GM23248 (cell line): ENCODE results near the gene TTC28. TPM values are rescaled to one million over a fixed set of nuclear protein-coding genes. Genes with fewer than 3 reads are reported as not detected.

ENCODE experiments used
- DNase-seq: peaks from one replicate; pipeline ENCODE4 v3.0.0-alpha.2; 2015
- H2AFZ ChIP-seq: fragments of 200-600 bp; sonication (generic); 2 replicates; pipeline ENCODE4 v1.6.1; 2016; ENCODE audit warnings: antibody characterized with exemption
- H3F3A ChIP-seq: fragments of 200-600 bp; sonication (generic); 2 replicates; pipeline ENCODE4 v1.6.1; 2016; ENCODE audit warnings: mild to moderate bottlenecking, antibody characterized with exemption, mixed run types; ENCODE audit not compliant: insufficient read depth
- H3K27ac ChIP-seq: fragments of 200-600 bp; sonication (generic); 2 replicates; pipeline ENCODE4 v1.5.1; 2016; ENCODE audit warnings: mild to moderate bottlenecking
- H3K27me3 ChIP-seq: fragments of 200-600 bp; sonication (generic); replicated peaks from 2 replicates; pipeline ENCODE4 v1.6.1; 2016; ENCODE audit warnings: mild to moderate bottlenecking; ENCODE audit not compliant: insufficient read depth
- H3K36me3 ChIP-seq: fragments of 200-600 bp; sonication (generic); 2 replicates; pipeline ENCODE4 v1.6.1; 2016; ENCODE audit warnings: low read depth, mild to moderate bottlenecking
- H3K4me1 ChIP-seq: fragments of 200-600 bp; sonication (generic); 2 replicates; pipeline ENCODE4 v1.6.1; 2016; ENCODE audit warnings: mild to moderate bottlenecking; ENCODE audit not compliant: insufficient read depth
- H3K4me2 ChIP-seq: fragments of 200-600 bp; sonication (generic); one replicate; pipeline ENCODE4 v1.6.1; 2016; ENCODE audit warnings: mild to moderate bottlenecking; ENCODE audit not compliant: unreplicated experiment
- H3K4me3 ChIP-seq: fragments of 200-600 bp; sonication (generic); 2 replicates; pipeline ENCODE4 v1.5.1; 2016; ENCODE audit warnings: mild to moderate bottlenecking
- H3K79me2 ChIP-seq: fragments of 200-600 bp; sonication (generic); 2 replicates; pipeline ENCODE4 v1.6.1; 2016; ENCODE audit warnings: mild to moderate bottlenecking; ENCODE audit not compliant: insufficient read depth
- H3K9ac ChIP-seq: fragments of 200-600 bp; sonication (generic); 2 replicates; pipeline ENCODE4 v1.6.1; 2016; ENCODE audit warnings: mild to moderate bottlenecking
- H3K9me2 ChIP-seq: fragments of 200-600 bp; sonication (generic); 2 replicates; pipeline ENCODE4 v1.6.1; 2016; ENCODE audit warnings: mixed run types, mild to moderate bottlenecking, moderate library complexity; ENCODE audit not compliant: insufficient read depth
- H3K9me3 ChIP-seq: fragments of 200-600 bp; sonication (generic); one replicate; pipeline ENCODE4 v1.6.1; 2017; ENCODE audit warnings: low read depth
- H4K20me1 ChIP-seq: fragments of 200-600 bp; sonication (generic); 2 replicates; pipeline ENCODE4 v1.6.0; 2016; ENCODE audit not compliant: insufficient read depth
- EZH2 ChIP-seq: fragments of 200-600 bp; sonication (generic); IDR thresholded peaks from 2 replicates; pipeline ENCODE4 v1.6.1; 2018; ENCODE audit warnings: antibody characterized with exemption, mild to moderate bottlenecking; ENCODE audit not compliant: insufficient read depth, poor library complexity, severe bottlenecking
- EZH2phosphoT487 ChIP-seq: fragments of 200-600 bp; sonication (generic); IDR thresholded peaks from 2 replicates; pipeline ENCODE4 v1.6.1; 2018; ENCODE audit warnings: antibody characterized with exemption, moderate library complexity, mild to moderate bottlenecking, low read depth; ENCODE audit not compliant: insufficient read depth
- WGBS, 2 experiments: methylation state at CpG; one replicate each; pipeline ENCODE4 v1.1.6; 2015 to 2017; ENCODE audit warnings: low lambda C conversion rate in 2 of 2, low coverage in 1 of 2; ENCODE audit errors: missing lambda C conversion rate in 2 of 2; 5-methylcytosine and 5-hydroxymethylcytosine counted together
- in situ Hi-C: fragments of 300-500 bp; cut with MboI; formaldehyde crosslinking; loops from 2 replicates; pipeline ENCODE4 v1.15.0; 2020
- polyA plus RNA-seq: library from polyadenylated mRNA; unstranded; fragments of >200 nt; fragmentation: Nextera tagmentation; extraction: Ambion mirVana; gene quantifications from 2 replicates; pipeline ENCODE4 v1.2.1, GENCODE V29; 2016
- total RNA-seq: library from RNA; depleted of rRNA; stranded (reverse); fragments of >200 nt; shearing (Covaris generic); gene quantifications from 2 replicates; pipeline ENCODE4 v1.2.3, GENCODE V29; 2014

Gene TTC28
- total and polyA plus RNA-seq, 2 experiments from 2014 or later: 12.5 to 41.9 TPM

GRCh38 chr22:28185130-28185529, 494.5 kb downstream of the TTC28 start:
- Histone ChIP-seq H3F3A (0 out of 2 replicates have a peak, but pooled peaks cover 5% of the 10 kb centered on the region), H3K27ac (no peak overlapping the region), H3K27me3 (no peaks in the 10 kb centered on the region), H3K36me3 (no peaks in the 10 kb centered on the region), H3K4me1 (peaks cover 24% of the 10 kb centered on the region), H4K20me1 (no peaks in the 10 kb centered on the region), H3K4me2 (no peak overlapping the region), H3K9me2 (no peaks in the 10 kb centered on the region; the same call in 1 of the 2 replicates), H3K9me3 (no peaks in the 10 kb centered on the region), H3K4me3 (no peak overlapping the region), H2AFZ (no peak overlapping the region), H3K79me2 (0 out of 2 replicates have a peak, but pooled peaks cover 5% of the 10 kb centered on the region), H3K9ac (no peak overlapping the region)
- in situ Hi-C loops: no loop called here
- no peak for DNase-seq
- 92 to 97% methylated on average over 4 of the region's 4 CpGs for WGBS, 2 experiments
- TF ChIP-seq EZH2 (no peak), EZH2phosphoT487 (no peak)

- no peaks in the 10 kb centered on the region for H3K36me3 ChIP-seq
- H3K9ac ChIP-seq: no peak overlapping the region
- no peaks in the 10 kb centered on the region for H4K20me1 ChIP-seq
- H3K4me3 ChIP-seq: no peak overlapping the region
- no peak overlapping the region for H3K27ac ChIP-seq
- WGBS, 2 experiments: 80 to 81% methylated on average over 4 of the region's 4 CpGs
- no peaks in the 10 kb centered on the region; the same call in 1 of the 2 replicates for H3K9me2 ChIP-seq
- no peak overlapping the region for H3K4me2 ChIP-seq
- H3K27me3 ChIP-seq: no peaks in the 10 kb centered on the region
- 0 out of 2 replicates have a peak, but pooled peaks cover 6% of the 10 kb centered on the region for H3K79me2 ChIP-seq
- TF ChIP-seq EZH2 (no peak), EZH2phosphoT487 (no peak)
- in situ Hi-C loops: no loop called here
- H3K9me3 ChIP-seq: no peaks in the 10 kb centered on the region
- 0 out of 2 replicates have a peak, but pooled peaks cover 5% of the 10 kb centered on the region for H3F3A ChIP-seq
- H2AFZ ChIP-seq: no peak overlapping the region
- peaks cover 24% of the 10 kb centered on the region for H3K4me1 ChIP-seq
- peak; percentile 19 for DNase-seq
Measured at GRCh38 chr22:28183078-28183860, 496.4 kb downstream of the TTC28 start.

- WGBS, 2 experiments: 97 to 100% methylated on average over 1 of the region's 1 CpG
- no peaks in the 10 kb centered on the region; the same call in 1 of the 2 replicates for H3K9me2 ChIP-seq
- H3K36me3 ChIP-seq: no peaks in the 10 kb centered on the region
- H4K20me1 ChIP-seq: no peaks in the 10 kb centered on the region
- TF ChIP-seq EZH2phosphoT487 (no peak), EZH2 (no peak)
- no peak overlapping the region for H2AFZ ChIP-seq
- no peaks in the 10 kb centered on the region for H3K27me3 ChIP-seq
- H3F3A ChIP-seq: 0 out of 2 replicates have a peak, but pooled peaks cover 5% of the 10 kb centered on the region
- no peaks in the 10 kb centered on the region for H3K9me3 ChIP-seq
- peak; percentile 38 for DNase-seq
- H3K4me3 ChIP-seq: no peak overlapping the region
- in situ Hi-C loops: no loop called here
- no peak overlapping the region for H3K9ac ChIP-seq
- peak overlapping the region; percentile 29; the same call in 1 of the 2 replicates for H3K27ac ChIP-seq
- H3K79me2 ChIP-seq: peaks cover 7% of the 10 kb centered on the region; the same call in 1 of the 2 replicates
- peak overlapping the region; percentile 44 for H3K4me2 ChIP-seq
- peaks cover 24% of the 10 kb centered on the region for H3K4me1 ChIP-seq
Measured at GRCh38 chr22:28180804-28181731, 498.6 kb downstream of the TTC28 start.

- WGBS, 2 experiments: 98 to 100% methylated on average over 4 of the region's 4 CpGs
- in situ Hi-C loops: no loop called here
Measured at GRCh38 chr22:28179392-28179791, 500.2 kb downstream of the TTC28 start.

More at GRCh38 chr22:28179392-28179791, 500.2 kb downstream of the TTC28 start:
- peaks cover 24% of the 10 kb centered on the region for H3K4me1 ChIP-seq
- peaks cover 12% of the 10 kb centered on the region; the same call in 1 of the 2 replicates for H3K79me2 ChIP-seq
- H3K9ac ChIP-seq: no peak overlapping the region
- no peak overlapping the region for H3K4me3 ChIP-seq
- no peak overlapping the region for H3K27ac ChIP-seq
- no peaks in the 10 kb centered on the region for H3K36me3 ChIP-seq
- H4K20me1 ChIP-seq: no peaks in the 10 kb centered on the region
- no peaks in the 10 kb centered on the region for H3K27me3 ChIP-seq
- no peak overlapping the region for H3K4me2 ChIP-seq
- 0 out of 2 replicates have a peak, but pooled peaks cover 5% of the 10 kb centered on the region for H3F3A ChIP-seq
- H3K9me2 ChIP-seq: no peaks in the 10 kb centered on the region
- H3K9me3 ChIP-seq: no peaks in the 10 kb centered on the region
- no peak for DNase-seq
- no peak overlapping the region for H2AFZ ChIP-seq
- TF ChIP-seq EZH2 (no peak), EZH2phosphoT487 (no peak)
